Measurements from ENCODE around the gene SPARC.
"Not testable (repeated sequence)": the region's sequence is repeated elsewhere in the genome, so short reads cannot be mapped to it uniquely, and the experiment has no call there.

Gene SPARC

DNA sequence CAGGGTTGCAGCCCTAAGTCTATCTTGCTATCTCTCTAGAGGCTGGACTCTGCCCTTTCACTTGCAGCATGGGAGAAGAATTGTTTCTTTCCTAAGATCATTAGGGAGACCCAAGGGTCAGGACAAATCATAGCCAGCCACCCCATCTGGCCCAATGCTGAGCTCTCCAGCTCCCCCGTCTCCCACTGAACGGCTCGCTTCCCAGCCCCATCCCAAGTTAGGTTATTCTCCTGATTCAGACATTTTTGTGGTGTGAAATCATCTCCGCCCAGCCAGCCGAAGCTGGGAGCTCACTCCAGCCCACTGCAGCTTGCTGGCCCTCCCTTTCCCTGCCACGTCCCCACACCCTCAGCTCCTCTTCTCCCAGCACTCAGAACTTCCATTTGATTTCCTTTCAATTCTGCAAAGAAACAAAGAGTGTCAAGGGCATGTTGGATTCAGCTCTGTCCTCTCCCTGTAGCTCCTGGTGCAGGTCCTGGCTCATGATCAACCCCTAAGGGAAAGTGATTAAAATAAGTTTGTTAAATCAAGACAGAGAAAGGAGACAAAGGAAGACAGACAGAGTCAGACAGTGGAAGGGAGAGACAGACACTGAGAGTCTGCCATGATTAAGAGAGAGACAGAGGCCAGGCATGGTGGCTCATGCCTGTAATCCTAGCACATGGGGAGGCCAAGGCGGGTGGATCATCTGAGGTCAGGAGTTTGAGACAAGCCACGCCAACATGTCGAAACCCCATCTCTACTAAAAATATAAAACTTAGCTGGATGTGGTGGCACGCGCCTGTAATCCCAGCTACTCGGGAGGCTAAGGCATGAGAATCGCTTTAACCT, 12.6 kb upstream of the SPARC start:
- no peak for DNase-seq

DNA sequence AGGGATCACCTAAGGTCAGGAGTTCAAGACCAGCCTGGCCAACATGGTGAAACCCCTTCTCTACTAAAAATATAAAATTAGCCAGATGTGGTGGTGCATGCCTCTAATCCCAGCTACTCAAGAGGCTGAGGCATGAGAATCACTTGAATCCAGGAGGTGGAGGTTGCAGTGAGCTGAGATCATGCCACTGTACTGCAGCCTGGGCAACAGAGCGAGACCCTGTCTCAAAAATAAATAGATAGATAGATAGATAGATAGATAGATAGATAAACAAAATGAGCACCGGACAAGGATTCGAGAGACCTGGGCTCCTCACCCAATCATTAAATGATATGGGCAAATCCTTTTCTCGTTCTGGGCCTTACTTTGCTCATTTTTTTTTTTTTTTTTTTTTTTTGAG, 11.4 kb upstream of the SPARC start:
- DNase-seq = not testable (repeated sequence)

DNA sequence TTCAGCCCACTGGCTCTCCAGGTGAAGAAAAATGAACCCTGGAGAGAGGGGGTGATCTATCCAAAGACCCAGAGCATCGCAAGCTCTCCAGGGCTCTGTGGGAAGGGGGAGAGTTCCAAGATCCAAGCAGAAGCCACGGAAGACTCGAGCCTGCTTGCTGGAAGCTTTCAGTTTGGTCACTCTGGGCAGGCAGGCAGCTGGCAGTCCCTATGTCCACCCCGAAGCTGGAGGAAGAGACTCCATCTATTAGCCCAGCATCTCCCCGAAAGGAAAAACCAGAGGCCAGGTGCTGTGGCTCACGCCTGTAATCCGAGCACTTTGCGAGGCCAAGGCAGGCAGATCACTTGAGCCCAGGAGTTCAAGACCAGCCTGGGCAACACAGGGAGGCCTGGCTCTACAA, 10.7 kb upstream of the SPARC start:
- no peak for DNase-seq

DNA sequence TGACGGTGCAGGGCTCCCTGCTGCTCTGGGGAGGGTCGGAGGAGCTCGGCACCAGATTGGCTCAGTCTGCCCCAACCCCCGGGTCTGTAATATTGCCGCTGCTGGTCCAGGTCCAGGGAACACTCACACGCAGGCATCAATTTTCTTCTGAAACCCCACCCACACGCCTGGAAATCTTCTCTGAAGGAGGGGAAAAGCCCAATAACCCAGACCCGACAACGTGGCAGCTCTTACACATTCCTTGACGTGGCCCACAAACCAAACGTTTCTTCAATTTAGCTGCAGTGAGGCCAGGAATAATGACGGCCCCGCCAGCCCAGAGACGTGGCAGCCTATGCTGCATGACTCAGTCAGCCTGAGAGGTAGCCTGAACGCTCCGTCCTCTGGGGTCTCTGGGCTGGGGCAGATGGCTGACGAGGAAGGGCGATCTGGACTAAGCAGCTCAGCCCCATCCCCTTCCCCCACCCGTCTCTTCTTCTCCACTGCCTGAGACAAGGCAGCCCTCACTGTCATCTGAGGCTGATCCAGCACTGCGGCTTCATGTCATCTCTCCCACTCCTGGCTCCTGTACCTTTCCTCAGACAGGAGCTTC, 9.9 kb upstream of the SPARC start:
- no peak for DNase-seq

DNA sequence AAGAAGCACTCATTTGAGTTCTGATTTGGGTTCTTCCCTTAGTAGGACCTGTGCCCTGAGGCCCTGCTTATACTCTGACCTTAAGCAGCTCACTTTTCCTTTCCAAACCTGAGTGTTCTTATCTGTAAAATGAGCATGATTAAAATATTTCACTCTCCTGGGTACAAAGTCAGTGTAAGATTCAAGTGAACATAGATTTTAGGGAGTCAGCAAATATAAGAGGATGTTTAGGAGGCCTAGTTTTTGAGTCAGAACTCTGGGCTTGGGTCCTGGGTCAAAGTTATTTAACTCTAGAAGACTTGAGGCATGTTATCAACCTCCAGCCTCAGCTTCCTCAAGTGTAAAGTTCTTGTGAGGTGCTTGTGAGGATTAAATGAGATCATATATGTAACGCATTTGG, 8.7 kb upstream of the SPARC start:
- no peak for DNase-seq

DNA sequence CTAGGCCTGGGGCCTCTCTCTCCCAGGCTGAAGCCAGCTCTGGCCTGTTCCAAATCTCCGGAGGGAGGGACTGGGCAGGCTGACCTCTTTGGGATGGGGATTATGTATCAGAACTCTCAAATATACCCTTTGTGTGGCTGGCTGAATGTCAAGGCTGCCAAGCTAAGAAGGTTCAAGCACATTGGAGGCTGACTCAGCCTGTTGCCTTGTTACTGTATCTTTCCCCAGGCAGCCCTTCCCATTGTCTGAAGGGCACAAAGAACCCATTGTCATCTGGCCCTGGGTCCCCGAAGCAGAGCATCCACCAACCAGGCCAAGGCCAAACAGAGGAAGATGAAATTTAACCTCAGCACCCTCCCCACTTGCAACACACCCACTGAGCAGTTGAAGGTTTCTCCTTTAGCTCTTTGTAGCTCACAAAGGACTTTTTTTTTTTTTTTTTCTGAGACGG, 7.3 kb upstream of the SPARC start:
- no peak for DNase-seq

DNA sequence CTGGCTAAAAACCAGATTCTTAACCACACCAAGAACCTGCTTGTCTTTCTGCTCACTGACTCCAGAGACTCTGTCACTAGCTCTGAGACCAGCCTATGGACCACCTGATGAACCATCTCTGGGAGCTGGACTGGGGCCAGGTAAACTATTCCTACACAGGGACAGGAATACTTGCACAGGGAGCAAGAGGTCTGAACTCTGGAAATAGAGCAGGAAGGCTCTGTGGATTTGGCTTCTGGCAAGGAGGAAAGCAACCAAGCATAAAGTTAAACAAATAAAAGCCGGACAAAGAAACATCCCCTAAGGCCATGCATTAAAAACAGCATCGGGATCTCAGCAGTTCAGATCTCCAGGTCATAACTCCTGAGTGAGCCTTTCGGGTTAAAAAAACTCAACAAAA, 5.6 kb upstream of the SPARC start:
- DNase-seq = no peak

DNA sequence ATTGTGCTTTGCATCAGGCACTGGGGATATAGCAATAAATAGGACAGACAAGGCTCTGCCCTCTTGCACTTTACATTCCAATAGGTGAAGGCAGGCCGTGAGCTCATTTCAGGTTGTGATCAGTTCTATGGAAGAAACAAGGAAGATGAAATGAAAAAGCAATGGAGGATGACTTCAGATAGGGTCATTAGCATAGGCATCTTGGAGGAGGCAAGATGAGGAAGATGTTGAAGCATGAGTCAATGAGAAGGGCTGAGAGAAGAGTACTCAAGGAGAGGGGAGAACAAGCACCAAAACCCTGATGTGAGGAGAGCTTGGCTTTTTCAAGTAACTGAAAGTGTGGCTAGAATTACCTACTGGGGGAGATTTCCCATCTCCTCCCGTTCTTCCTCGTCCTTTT, 5.0 kb upstream of the SPARC start:
- DNase-seq = no peak

DNA sequence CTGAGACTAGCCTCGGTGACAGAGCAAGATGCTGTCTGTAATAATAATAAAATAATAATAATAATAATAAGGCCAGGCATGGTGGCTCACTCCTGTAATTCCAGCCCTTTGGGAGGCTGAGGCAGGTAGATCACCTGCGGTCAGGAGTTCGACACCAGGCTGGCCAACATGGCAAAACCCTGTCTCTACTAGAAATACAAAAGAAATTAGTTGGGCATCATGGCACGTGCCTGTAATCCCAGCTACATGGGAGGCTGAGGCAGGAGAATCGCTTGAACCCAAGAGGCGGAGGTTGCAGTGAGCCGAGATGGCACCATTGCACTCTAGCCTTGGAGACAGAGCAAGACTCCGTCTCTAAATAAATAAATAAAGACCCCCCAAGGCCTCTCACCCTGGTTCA, 2.9 kb upstream of the SPARC start:
- not testable (repeated sequence) for DNase-seq

DNA sequence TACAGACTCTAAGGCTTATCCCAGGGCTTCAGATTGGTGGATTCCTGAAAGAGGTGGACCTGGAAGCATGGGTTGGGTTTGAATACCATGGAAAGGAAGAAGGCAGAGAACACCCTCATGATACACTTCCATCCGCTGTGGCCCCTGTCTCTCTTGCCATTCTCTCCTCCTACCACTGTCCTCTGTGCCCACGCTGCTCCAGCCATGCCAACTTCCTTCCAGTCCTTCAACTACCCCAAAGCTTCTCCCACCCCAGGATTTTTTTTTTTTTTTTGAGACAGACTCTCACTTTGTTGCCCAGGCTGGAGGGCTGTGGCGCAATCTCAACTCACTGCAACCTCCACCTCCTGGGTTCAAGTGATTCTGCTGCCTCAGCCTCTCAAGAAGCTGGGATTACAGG, 1.7 kb upstream of the SPARC start:
- DNase-seq = no peak

DNA sequence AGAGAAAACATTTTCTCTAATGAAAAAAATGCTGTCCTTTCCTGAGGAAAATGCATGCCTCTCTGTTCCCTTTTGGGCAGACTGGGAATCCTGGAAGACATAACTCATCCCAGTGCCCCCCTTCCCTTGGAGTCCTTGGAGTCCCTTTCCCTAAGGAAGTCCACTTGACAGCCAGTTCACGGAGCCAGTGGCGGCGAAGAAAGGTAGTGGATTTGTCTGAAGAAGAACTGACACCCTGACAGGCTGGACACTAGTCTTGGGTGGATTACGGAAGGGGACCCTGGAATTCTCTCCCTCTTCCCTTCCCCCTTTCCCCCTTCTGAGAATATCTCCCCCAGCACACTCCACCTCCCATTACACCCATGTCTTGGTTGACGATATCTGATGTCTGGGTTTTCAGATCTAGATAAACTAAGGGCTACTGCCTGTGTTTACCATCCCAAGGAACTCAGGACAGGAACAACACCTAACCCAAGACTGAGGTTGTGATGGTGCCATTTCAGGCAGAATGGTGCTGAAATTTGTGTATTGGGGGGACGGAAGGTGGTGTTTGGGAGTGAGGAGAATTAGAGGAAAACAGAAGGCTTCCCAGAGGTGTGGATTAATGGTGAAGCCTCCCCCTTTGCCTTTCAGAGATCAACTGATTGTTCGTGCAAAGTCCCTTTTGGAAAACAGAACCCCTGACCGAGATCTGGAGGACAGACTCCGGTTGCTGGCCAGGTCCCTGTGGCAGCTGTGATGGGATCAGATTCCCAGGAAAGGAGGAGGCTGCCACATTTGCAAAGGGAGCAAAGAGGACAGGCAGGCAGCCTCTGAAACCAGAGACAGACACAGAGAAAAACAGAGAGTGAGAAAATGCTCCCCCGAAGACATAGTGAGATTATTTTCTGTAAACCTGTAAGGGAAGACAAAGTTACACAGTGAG, 704 bp downstream of the SPARC start:
- DNase-seq = no peak

DNA sequence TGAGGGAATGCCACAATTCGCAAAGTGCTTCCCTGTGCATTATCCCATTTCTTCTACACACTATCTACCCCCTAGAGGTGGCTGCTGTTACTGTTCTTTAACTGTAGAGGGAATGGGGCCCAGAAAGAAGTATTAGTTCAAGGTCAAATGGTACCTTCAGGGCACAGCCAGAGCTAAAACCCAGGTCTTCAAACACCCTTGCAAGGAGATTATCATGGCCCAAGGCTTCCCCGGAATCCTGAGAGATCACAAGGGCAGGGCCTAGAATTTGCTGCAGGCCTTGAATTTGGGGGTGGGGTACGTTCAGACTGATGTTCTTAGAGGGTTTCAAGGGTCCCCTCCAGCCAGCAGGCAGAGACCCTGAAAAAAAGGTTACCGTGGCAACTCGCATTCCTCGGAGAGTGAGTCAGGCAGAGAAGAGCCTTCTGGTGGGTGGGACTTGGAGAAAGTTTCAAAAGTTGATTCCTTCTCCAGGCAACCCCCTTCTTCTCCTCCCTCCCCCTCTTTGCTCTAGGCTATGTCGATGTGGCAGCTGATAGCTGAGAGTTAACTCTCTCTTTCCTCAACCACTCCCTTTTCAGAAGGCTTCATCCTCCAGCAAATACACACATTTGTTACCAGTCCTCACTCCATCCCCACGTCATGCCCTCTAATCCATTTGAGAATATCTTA, 1.9 kb downstream of the SPARC start:
- no peak for DNase-seq

DNA sequence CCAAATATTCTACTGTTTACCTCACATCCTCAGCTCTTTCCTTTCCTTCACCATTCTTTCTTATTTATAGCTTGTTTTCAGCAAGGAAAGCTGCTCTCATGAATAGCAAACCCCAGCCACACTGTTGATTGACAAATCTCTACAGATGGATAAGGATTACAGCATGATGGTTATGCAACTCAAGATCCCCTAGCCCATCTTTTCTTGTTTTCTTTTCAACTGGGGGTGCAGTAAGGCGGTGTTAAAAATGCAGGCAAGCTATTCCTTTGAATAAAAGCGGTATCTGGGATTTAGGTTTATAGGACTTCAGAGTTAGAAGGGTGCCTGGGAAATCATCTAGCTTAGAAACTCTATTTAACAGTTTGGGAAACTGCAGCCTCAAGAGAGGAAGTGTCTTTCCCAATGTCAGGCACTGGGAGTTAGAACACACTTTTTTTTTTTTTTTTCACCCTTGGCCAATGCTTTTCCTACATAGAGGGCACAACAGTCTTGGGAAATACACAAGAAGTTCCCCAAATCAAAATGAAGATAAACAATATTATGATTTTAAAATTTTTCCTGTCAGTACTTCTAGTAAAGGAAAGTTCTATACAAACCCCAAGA, 2.6 kb downstream of the SPARC start:
- DNase-seq = no peak

DNA sequence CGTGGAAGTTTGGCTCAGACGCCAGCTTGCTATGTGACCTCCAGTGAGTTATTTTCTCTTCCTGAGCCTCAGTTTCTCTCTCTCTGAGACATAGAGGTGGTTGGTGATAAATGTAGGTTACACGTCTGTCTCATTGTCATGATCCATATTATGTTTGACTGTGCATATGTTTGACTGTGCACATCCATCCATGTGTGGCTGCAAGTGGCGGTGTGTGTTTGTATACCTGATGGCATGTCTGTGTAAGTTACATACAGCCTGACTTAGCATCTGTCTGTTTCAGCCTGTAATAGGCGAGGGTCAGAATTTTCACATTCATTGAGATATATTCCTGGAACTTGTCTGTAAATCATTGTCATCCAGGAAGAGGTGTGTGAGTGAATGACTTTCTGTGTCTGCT, 3.3 kb downstream of the SPARC start:
- no peak for DNase-seq

DNA sequence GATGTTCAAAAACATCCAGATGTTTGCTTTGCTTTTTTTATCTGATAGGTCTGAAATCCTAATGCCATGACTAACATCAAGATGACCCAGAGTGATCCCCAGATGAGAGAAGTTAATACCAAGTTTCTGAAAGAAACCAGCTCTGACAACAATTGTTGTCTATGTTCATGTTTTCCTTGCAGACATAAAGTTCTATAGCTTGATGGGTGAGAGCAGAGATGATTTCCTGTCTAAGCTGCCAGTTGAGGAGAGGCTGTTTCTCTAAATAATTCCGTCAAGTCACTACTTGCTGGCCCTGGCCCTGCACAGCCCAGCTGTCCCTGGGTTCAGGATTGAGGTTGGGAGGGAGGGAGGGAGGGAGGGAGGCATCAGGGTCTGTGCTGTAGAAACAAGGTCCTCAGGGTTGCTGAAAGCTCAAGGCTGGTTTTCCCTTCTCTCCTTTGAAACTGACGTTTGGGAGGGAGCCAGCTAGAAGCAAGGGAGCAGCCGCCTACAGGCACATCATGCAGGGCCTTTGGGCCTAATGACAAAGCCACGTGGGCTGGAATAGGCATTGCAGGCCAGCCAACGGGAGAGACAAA, 3.9 kb downstream of the SPARC start:
- no peak for DNase-seq

DNA sequence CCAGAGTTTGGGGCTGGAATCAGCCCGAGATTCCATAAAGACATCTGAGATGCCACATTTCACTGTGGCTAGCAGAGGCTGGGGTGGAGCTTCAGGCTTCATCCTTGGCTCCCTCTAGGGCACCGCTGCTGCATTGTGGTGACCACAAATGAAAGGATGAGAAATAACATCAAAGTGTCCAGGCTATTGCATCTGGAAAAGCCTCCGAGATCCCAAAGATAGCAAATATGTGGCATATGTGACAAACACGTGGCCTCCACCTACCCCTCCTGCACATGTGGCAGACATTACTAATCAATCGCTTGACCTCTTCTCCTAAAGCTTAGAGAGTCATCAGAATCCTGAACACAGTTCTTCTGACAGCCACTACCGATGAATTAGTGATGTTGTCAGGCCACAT, 4.5 kb downstream of the SPARC start:
- no peak for DNase-seq

DNA sequence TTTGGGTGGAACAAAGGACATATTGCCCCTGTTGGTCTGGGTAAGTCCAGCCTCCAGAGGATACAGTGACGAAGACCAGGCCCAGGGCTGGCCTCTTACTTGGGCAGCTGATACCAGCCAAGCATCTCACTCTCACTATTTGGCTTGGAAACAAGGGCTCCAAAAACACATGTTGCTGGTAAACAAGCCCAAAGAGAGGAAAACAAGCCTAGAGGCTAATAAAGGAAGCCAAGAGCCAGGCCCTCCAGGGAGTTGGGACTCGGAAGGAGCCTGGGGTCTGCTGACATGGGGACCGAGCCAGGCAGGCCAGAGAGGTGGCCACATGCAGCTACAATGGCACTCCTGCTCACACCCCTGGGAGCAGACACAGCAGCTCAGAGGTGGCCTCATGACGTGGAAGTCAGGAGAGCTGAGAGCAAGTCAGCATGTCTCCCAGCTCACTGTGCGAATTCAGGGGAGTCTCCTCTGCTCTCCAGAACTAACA, 5.7 kb downstream of the SPARC start:
- DNase-seq = no peak

DNA sequence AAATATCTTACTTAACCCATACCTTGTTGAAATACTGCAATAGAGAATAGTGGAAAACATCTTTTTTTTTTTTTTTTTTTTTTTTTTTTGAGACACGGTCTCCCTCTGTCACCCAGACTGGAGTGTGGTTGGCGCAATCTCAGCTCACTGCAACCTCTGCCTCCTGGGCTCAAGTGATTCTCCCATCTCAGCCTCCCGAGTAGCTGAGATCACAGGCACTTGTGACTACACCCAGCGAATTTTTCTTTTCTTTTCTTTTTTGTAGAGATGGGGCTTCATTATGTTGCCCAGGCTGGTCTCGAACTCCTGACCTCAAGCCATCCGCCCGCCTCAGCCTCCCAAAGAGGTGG, 6.6 kb downstream of the SPARC start:
- DNase-seq = not testable (repeated sequence)

DNA sequence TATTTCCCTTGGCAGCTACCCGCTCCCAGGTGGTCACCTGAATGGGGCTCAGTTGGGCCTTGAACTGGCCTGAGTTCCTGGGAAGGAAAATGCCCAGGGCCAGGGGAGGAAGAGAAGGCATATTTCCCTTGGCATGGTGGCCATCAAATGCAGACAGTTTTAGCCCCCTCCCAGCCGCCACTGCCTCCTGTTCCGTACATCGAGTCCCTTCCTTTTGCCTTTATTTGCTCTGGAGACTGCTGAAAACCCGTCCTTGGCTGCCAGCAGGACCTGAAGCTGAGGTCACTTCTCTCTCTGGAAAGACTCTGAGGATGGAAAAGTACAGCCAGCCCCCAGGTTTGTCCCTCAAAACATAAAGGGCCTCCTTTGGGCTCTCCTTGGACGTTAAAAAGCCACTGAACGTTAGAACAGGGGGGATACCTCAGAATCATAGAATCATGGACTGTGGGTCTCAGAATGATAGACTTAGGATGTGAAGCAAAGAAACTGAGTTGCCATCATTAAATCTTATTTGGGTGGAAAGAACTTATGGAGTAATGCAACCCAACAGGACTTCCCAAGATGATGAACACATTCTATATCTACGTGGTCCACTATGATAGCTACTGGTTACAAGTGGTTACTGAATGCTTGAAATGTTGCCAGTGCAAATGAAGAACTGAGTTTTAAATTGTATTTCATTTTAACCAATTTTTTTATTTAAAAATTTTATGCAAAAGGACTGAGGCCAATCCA, 7.1 kb downstream of the SPARC start:
- DNase-seq = no peak

DNA sequence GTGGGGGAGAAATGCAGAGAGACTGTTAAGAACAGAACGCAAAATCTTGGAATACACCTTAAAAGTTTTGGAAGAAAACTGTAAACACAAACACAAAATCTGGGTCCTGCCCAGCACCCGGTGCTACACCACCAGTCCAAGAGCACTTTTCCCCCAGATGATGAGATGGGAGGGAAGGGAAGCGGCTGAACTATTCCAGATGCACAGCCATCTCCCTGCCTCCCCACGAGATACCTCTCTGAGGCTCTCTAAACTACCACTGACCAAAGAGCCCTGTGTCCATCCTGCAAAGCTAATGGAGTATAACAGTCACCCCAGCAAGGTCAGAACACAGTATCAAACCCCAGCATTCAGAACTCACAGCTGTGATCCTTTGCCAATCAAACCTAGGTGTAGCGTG, 8.0 kb downstream of the SPARC start:
- no peak for DNase-seq

DNA sequence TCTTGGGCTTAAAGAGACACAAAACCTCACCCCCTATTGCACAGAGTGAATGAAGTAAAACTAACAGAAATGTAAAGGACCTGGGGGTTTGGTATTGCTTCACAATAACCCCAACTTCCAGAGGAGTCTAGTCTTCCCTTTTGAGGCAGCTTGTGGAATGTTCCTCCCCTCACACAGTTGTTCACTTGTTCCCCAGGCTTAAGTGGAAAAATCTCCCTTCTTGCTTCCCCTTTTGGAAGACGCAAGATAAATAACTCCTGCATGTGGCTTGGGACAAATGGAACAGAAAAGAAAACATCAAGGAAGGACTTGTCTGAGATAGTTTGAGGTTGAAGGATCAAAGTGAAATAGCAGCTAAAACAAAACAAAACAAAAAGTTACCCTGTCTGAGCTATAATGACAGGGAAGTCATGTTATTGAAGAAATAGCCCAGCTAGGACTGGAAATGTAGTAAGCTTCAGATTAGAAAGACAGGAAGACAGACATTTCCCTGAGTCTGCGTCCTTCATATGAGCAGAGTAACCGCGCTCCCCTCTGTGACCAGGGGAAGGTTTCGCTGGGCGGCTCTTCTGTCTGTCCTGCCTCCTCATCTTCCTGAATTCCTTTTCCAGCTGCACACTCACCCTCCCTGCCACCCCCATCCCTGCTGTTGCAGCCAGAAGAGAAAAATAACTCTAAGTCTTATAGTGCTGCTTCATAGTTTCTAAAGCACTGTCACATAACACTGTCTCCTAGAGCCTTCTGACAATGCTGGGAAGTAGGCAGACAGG, 8.8 kb downstream of the SPARC start:
- DNase-seq = no peak
